GM18498 (cell line): ENCODE results near the gene HOXD8.

ENCODE experiments used
- ATAC-seq: cut with Tn5 transposase; IDR thresholded peaks from one replicate; pipeline ENCODE4 v1.9.1; 2021; ENCODE audit warnings: mild to moderate bottlenecking, moderate library complexity; ENCODE audit not compliant: unreplicated experiment

Gene HOXD8

DNA sequence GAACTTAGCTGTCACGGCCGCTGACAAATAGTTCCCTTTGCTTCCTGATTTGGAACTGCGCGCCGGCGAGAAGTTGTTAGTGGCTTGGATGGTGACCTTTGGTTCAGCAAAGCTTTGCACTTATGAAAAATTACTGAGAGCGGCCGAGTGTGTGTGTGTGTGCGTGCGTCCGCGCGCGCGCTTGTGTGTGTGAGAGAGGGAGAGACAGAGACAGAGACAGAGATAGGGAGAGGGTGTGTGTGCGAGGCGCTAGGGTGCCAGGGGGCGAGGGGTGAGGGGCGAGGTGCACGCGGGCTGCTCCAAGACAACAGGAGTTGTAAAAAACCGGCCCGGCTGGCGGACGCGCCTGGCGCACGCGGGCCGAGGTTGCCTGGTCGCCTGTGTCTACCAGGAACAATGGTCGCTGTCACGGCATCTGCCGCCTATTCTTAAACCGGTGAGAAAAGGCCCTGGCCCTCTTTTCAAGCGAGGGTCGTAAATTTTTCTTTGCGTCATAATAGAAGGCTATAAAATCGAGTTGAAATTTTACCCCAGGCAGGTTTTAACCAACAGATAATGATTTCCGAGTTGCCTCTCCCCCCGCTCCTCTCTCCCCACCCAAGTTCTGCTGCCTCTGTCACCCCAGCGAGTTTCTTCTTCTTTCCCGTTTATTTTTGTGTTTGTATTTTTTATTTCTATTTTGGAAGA lies 28.1 kb downstream of the HOXD8 start:
- no peak for ATAC-seq

DNA sequence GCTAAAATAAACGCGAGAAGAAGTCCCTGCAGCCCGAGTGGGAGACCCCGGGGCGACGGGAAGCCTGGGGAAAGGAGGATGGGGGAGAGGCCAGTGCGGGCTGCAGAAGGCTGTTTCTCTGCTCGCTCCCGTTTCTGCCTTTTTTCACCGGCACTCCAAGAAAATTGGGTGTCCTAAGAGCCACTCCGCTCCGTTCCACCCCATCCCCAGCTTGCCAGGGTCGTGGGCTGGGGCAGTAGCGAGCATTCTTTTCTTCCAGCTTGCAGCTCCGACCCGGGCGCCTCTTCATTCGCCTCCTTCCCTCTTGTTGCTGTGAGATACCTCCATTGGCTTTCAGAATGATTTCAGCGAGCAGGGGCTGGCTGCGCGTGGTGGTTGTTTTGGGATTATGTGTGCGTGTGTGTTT lies 28.7 kb downstream of the HOXD8 start:
- ATAC-seq = no peak

DNA sequence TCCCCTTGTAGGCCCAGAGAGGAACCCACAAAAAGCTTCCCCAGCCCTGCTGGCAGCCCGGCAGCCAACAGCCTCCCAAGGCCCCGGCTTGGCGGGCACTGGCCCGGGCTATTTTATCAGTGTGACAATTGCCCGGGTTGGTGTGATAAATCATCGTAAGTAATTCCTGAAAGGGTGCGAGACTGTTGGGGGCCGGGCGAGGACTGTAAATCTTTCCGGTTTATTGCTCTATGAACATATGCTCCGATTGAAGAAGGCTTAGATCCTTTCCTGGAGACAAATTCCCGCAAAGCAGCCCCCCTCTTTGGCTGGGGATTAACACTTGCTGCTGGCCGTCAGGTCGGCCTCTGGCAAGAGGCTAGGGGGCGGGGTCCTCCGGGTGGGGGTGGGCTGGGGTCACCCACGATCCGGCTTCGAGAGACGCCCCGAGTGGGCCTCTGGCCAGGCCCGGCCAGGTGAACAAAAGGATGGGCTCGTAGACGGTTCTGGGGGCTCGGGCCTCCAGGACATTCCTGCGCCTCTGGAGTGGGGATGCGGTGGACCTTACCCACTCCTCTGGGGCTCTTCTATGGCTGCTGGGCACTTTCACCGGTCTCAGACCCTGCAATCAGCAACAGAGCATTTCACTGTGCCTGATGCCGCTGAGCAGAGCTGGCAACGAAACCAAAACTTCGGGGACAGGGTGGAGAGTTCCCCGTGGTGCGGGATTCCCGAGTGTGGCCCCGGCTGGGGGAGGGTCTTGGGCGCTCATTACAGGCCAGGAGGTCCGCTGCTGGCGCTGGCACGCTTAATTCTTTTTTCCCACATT lies 29.6 kb downstream of the HOXD8 start:
- ATAC-seq = no peak

DNA sequence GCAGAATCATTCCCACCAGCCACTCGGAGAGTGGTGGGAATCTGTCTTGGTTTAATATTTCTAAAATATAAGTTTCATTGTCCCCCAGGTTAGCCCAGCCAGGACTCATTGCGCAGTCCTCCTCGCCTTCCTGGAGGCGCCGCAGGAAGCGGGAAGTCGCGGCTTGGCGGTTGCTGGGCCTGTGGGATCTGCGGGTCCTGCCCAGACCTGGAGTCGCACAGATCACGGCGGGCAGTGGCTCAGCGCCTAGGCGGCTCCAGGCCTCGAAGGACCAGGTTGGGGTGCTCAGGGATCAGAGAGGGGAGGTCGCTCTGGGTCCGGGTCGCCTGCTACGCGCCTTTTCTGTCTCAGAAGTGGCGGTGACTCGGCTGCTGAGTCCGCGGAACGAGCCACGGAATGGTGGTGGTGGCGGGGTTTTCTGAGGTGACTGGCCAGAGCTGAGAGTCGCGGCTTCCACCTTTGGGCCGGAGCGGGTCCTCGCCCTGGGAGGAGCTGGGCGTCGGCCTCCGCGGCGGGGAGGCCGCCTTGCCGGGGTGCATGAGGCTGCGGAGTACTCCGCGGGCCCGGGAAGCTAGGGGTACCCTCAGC lies 30.3 kb downstream of the HOXD8 start:
- ATAC-seq = no peak

DNA sequence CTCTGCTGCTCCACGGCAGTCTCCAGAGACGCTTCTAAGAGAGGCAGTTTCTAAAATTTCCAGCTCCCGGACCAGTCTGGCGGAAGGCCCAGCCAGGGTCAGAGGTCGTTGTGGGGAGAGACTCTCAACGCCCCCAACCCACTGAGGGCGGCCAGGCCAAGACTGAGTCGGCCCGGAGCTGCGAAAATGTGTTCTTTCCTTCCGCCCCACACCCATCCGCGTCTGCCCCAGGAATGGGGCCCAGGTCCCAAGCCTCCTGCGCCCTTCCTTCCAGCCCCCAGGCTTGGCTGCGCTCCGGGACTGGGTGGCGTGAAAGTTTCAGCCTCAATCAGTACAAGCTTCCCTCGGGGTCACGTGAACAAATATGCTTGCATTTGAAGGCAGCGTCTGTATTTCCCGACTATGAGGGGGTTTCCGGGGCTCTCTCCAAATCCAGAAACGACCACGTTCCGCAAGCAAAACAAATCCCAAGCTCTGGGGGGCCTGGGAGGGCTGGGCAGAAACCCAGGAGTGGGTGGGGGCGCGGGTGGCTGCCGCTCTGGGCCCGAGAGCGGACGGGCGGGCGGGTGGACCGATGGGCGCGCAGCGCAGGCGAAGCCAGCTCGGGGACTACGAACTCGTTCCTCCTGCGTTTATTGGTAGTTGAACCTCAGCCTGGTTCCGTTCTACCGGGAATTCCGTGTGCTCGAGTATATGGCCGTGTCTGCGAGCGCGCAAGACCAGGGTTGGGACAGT lies 30.9 kb downstream of the HOXD8 start:
- ATAC-seq = no peak

DNA sequence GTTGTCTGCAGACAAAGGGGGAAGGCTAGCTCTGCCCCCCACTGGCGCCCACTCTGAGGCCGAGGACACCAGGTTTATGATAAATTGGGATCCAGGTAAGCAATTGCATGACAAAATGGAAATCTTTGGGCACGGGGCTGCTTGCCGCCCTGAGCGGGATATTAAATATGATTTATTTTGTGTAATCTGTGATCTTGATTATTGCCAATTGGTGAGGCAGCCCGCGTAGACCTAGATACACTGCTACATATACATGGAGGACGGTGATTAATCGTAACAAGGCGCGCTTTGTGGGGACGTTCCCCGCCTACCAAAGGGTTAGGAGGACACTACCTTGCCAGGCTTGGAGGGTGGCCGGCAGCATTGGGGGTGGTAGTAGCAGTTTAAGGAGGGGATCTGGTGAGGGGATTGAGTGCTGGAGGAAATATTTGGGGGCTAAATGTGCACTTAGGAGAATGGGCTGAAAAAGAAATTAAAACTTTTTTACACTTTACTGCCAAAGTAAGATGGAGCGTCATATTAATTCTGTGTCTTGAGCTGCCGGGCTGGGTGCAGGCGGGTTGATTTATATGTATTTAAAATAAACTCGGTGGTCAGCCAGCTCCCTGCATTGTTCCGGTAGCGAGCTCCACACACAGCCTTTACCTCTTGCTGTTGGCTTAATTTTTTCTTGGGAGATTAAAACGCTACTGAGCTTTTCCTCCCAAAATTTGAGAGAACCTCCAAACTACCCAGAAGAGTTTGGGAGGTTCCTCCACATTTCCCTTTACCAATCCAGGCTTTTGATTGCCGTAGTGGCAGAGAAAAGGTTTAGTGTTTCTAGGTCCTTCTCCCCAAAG lies 31.7 kb downstream of the HOXD8 start:
- ATAC-seq = no peak

DNA sequence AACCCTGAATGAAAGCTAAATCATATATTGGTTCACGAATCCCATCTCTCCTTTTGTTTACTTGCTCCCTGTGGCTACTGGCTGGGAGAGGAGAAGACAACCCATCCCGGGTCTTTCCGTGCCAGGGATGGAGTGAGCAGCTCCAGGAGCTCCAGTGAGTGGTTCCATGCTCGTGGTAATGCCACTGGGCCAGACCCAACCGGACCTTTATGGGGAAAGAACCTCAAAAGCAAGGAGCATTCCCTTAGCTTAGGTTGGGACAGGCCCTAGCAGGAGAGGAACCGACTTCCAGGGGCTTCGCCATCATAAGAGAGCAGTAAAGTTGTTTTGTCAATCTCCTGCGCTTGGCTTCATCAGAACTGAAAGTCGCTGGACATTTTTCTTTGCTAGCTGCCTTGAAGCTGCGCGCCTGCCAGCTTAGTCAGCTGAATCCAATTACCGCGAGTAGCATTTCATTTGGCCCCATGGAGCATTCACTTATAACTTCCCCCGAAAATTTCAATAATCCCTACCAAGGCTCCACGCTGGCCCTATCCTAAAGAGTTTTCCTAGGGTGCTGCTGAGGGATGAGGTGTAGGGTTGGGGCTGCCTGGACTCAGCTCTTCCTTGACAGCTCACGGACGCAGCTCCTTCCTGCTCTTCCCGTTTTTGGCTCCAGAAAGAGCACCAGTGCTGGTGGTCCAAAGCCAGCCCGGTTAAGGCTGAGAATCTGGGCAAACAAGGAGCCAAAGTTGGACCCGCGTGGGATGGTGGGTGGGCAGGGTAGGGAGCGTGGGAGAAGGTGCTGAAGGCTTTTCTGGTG lies 32.5 kb downstream of the HOXD8 start:
- ATAC-seq = no peak

DNA sequence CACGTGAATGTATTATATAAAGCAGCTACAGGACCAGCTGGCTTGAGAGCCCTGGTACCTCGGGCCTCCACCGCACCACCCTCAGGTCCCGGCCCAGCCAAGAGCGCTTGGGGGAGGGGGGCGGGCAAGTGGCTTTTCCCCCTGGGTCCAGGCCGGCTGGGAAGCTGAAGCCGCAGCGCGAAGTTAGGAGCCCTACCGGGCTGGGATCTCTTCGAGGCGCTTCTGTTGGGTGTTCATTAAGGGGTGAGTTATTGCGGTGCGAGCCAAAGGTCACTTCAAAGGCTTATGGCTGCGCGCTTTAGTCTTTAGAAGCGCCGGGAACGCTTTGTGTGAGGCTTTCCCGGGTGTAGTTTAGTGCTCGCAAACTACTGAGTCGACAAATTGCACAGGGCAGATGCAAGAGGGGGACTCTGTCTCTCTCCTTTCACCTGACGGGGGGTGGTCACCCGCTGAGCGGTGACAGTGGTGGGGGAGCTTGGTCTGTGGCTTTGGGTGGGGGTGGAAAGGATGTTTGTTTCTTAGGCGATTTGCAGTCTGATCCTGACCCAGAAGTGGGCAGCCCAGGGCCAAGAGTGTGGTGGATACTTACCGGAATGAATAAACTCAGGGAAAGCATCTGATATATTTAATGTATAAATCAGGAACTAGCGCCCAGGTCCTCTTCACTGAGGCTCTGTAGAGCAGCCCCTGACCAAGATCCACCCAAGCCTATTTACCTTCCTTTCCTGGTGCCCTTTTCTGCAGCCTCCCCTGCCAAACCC lies 33.6 kb downstream of the HOXD8 start:
- no peak for ATAC-seq

DNA sequence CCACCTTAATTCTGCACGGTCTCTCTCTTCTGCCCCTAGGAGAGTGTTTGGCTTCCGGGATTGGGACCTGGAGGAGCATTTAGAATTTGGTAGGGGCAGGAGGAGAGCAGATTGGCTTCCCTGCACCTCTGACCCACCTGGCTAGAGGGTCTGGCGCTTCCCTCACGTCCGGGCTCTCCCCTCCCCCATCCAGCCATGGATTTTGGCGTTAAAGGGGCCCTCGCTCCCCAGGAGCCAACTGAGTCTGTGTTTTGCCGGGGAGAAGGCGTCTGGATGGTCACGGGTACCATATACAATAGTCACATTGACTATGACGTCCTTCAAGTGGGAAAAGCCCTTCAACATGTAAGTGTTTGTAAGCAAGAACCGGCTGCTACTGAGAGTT lies 34.2 kb downstream of the HOXD8 start:
- no peak for ATAC-seq

DNA sequence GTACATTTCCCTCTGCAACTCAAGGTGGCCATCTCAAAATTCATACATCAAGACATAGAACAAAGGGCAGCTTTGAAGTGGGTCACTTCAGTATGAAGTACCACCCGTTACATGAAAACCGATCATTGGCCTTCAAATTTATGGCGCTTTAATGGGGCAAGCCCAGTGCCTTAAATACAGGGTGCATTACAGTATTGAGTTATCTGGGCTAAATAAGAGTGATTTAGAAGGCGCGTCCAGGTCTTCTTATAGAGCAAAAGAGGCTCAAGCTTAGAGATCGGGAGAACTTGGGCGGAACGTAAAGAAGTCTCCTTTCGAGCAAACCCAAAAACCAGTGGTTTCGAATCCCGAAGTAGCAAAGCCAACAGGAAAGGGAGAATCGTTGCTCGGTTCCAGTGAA lies 34.7 kb downstream of the HOXD8 start:
- no peak for ATAC-seq

DNA sequence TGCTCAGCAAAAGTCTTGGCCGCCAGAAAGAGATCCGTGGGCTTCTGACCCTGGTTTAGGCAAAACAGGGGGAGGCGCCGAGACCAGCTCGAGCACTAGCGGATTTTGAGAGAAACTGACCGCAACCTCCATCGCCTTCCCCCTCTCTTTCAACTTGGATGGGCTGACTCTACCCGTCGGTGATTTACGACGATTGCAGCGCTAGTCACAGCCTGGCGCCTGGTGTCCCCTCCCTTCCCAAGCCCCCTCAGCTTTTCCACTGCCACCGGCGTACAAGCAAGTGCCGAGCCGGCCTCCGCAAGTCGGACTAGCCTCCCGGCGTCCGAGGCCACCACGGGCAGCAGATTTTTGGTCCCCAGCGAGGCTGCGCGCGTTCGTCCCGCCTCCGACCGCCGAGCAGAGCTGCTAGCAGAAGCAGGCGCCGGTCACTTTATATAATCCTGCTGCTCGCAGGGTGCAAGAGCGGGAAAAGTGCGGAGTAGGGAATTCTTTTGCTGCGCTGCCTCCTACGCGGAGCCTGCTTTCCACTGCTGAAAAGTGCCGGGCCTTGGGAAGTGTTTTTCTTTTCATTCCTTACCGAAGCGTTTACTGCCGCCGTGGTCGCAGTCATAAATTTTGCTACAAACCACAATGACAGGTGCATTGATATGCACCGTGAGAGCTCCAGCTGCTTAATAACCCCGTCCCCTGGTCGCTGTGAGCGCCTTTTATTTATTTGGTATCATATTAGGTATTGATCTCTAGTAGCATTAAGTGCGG lies 35.3 kb downstream of the HOXD8 start:
- no peak for ATAC-seq

DNA sequence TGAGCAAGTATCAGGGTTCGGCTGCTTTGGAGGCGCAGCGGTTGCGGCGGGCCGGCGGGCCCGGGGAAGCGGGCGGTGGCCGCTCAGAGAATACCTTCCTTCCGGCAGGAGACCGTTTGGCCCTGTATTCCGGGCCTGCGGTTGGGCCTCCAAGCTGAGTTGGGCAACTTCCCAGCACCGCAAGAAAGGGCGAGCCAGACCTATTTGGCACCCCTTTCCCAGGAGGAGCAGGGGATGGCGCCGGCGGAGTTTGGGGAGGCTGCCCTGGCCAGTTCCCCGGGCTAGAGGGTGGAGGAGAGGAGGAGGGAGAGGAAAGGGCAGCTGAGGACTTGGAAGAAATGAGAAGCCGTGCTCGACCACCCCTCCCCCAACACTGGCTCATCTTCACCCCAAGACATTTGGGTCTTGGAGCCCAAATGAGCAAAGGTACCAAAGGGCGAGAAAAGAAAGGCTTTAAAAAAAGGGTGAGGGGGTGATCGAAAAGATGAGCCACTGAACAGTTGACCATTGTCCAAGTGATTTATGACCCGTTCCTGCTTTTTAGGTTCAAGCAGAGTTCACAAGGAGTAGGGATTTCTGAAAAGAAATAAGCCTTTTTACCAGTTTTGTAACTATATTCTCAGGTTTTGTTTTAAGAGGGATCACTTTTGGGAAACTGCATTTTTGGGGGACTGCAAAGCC lies 36.0 kb downstream of the HOXD8 start:
- no peak for ATAC-seq

DNA sequence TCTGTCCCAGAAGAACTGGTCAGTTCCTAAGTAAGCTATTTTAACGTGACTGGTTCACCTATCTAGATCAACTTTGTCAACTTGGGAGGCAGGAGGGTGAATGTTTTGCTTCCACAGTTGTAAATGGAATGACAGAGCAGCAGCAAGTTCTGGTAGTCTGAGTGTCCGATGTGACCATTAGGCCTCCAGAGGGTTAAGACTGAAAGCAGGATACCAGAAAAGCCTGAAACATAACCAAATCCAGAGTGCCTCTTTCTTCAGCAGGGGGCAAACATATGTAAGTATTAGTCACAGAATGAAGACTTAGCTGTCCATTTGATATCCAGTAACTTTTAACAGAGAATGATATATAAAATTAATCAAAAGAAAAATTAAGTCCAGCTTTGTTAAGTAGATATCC lies 36.8 kb downstream of the HOXD8 start:
- ATAC-seq = no peak

DNA sequence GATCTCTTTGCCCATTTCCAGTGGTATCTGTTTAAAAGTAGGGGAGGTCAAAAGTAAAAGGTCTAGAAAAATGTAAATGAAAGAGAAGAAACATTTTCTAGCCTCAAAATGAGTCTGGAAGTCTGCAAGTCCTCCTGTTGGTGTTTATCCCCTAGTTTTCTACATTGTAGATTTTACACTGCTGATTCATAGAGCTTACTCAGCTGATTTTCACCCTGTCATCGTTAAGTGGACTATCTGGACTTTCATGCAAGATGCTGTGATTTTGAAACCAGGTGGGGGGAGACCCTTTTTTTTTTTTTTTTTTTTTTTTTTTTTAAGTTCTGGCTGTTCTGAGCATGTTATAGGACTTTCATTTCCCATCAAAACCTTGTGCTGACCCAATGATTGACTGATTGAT lies 37.9 kb downstream of the HOXD8 start:
- no peak for ATAC-seq

DNA sequence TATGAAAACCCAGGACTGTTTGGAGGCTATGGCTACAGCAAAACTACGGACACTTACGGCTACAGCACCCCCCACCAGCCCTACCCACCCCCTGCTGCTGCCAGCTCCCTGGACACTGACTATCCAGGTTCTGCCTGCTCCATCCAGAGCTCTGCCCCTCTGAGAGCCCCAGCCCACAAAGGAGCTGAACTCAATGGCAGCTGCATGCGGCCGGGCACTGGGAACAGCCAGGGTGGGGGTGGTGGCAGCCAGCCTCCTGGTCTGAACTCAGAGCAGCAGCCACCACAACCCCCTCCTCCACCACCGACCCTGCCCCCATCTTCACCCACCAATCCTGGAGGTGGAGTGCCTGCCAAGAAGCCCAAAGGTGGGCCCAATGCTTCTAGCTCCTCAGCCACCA lies 39.7 kb downstream of the HOXD8 start:
- no peak for ATAC-seq

DNA sequence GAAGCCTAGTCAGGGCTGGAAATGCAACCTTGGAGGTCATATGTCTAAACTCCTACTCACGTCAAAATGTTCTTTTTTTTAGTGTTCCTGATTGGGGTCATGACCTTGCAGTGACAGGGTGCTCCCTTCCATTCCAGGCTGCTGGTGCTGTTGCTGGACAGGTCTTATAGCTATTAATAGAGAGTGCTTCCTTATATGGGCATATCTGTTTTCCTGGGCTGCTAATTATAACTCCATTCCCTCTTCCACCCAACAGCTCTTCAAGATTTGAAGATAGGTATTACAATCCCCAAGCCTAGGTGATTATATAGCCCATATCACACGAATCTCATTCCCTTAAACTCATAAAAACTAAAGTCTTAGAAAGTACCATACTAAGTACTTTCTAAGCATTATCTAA lies 40.2 kb downstream of the HOXD8 start:
- ATAC-seq = no peak

DNA sequence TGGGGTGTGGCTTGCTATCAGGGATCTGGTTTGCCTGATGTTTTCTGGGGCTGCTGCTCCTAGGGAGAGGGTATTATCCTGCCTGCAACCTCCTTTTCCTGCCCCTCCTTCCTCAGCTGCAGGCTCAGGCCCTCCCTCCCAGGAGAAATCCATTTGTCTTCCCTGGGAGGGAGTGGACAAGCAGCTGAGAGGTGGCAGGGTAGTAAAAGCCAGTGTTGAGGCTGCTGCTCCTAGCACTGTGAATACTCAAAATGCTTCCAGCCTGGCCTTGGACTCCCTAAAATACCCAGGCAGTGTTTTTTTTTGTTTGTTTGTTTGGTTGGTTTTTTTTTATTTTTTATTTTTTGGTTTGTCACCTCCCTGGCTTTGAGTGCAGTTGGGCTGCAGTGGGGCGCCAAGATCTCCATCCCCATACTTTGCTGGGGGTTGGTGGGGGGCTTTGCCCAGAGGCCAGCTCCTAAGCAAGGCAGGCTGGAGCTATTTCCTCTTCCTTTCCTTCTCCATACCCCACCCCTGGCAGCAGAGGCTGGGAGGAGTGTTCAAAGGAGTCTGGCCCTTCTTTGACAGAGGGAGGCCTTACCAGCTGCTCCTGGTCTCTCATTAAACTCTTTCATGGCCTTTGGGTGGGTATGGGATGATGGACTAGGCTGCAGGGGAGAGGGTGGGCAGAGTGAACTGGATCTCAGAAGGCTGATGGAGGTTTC lies 41.2 kb downstream of the HOXD8 start:
- ATAC-seq = no peak
